ENCODE data around the gene KIF1A. TPM values are rescaled to one million over a fixed set of nuclear protein-coding genes. Genes with fewer than 3 reads are reported as not detected.
"Not testable (repeated sequence)": the region's sequence is repeated elsewhere in the genome, so short reads cannot be mapped to it uniquely, and the experiment has no call there.

The KIF1A gene
- total RNA-seq, 1 donor from 2014 or later = 146 TPM

- FAIRE-seq (no peak), DNase-seq (ENCODE audit: low spot score in 2 of 2) (no peak)
Measured at GRCh38 chr2:240789051-240789453, 31.0 kb downstream of the KIF1A start.

DNA sequence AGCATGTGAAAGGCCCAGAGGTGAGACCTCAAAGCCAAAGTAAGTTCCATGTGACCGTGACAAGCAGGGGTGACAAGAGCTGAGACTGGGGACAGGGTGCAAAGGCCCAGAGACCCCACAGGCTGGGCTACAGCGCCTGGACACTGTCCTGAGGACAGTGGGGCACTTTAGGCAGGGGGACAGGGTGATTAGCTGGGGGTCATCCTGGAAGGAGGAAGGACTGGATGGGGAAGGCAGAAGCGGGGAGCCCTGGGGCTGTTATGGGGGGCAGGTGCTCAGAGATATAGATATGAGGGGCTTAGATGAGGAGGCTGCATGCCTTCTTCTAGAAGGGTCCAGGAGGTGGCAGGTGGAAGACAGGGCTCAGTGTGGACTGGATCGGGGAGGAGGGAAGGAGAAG is 31.5 kb downstream of the KIF1A start:
- FAIRE-seq (no peak), DNase-seq (ENCODE audit: low spot score in 2 of 2) (no peak)

DNA sequence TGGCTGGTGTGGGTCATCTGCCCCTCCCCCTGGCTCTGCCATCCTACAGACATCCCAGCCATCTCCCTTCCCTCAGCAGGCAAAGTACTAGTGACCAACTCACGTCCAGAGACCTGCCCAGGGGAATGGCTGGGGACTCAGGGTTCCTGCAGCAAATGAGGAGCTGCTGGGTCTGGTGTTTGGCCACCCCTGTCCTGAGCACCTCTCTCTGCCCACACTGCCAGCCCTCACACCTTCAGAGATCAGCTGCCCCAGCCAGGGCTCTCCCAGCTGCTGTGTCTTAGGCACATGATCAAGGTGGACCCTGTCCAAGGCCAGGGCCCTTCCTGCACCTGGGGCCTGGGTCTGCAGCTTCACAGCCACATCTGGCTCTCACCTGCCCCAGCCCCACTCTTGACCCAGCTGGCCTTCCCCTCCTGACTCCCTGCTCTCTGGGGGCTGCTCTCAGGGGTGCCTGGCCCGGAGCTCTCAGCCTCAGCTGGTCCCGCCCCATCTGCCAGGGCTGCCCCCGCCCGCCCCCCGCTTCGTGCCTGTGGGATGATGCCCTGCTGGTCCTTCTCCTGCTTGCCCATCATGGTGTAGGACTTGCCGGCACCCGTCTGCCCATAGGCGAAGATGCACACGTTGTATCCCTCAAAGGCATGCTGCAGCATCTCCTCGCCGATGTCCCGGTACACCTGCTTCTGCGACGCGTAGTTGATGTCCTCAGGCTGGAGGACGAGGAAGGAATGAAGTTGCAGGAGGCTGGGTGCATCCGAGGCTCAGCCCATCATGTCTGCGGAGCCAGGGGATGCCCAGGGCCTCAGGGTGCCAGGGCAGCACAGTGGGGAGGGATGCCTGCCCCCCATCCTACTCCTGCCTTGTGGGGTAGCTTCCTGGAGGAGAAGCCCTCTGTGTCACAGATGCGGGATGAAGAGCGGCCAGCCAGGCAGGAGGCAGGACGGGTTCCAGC is 32.2 kb downstream of the KIF1A start:
- FAIRE-seq (no peak), DNase-seq (ENCODE audit: low spot score in 2 of 2) (no peak)

DNA sequence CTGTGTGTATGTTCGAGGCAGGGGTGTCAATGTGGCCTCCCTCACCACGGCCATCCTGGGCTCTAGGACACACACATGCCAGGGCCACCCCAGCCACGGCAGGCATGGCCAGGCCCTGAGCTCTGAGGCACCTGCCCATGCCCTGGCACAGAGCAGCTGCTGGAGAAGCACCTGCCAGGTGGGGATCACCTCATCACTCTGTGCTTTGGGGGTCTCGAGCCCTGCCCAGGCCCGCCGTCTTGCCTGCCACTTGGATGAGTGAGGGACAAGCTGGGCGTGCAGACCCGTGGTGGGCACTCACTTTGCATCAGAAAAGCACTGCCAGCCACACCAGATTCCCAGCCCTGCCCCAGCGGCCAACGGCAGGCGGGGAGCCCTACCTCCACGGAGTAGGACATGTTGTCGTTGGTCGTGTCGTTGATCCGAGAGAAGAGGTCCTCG is 33.1 kb downstream of the KIF1A start:
- DNase-seq (ENCODE audit: low spot score in 2 of 2) = no peak
- FAIRE-seq = no peak

DNA sequence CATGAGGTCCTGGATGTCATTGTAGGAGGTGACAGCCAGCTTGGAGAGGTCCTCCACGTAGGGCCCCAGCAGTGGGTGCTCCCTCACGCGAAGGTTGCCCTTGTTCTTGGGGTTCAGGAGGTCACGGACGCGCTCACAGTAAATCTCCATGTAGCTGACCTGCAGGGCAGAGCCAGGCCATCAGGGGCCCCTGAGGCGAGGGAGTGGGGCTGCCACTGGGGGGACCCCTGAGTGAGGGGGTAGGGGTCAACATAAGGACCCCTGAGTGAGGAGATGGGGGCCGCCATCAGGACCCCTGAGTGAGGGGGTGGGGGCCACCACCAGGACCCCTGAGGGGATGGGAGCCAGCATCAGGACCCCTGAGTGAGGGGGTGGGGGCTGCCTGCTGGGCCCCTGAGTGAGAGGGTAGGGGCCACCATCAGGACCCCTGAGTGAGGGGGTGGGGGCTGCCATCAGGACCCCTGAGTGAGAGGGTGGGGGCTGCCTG is 33.6 kb downstream of the KIF1A start:
- FAIRE-seq (no peak), DNase-seq (ENCODE audit: low spot score in 2 of 2) (no peak)

GRCh38 chr2:240785424-240786335 is 34.3 kb downstream of the KIF1A start:
- DNase-seq (ENCODE audit: low spot score in 2 of 2) = no peak
- no peak for FAIRE-seq

DNA sequence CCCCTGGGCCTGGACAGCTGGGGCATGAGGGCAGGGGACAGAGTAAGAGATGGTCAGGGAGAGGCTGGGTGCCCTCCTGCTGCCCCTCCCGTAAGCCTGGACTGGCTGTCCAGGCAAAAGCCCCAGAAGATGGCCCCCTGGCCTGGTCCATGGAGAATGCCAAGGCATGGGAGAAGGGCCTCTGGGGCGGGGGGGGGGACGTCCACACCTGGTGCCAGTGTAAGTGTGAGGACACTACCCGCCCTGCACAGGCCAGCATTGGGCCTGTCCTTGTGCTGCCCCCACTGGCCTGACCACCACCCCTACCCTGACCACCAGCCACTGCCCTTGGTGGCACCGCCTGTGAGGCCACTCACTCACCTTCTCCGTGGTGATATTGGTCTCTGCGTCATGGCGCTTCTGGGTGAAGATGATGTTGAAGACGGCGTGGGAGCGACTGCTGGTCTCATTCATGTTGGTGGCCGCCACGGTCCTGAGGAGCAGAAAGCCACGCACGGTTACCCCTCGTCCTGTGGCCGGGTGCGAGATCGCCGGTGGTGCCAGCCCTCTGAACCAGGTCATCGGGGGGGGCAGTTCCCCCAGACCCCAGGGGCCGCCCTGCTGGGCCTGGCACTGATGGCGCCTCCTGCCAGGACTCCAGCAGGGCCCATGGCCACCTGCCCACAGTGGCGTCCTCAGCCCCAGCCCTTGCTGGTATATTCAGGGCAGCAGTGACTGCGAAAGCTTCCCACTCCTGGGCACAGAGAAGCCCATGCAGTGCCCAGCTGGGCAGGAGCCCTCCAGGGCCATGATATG is 35.2 kb downstream of the KIF1A start:
- DNase-seq (ENCODE audit: low spot score in 2 of 2) (no peak), FAIRE-seq (no peak)

DNA sequence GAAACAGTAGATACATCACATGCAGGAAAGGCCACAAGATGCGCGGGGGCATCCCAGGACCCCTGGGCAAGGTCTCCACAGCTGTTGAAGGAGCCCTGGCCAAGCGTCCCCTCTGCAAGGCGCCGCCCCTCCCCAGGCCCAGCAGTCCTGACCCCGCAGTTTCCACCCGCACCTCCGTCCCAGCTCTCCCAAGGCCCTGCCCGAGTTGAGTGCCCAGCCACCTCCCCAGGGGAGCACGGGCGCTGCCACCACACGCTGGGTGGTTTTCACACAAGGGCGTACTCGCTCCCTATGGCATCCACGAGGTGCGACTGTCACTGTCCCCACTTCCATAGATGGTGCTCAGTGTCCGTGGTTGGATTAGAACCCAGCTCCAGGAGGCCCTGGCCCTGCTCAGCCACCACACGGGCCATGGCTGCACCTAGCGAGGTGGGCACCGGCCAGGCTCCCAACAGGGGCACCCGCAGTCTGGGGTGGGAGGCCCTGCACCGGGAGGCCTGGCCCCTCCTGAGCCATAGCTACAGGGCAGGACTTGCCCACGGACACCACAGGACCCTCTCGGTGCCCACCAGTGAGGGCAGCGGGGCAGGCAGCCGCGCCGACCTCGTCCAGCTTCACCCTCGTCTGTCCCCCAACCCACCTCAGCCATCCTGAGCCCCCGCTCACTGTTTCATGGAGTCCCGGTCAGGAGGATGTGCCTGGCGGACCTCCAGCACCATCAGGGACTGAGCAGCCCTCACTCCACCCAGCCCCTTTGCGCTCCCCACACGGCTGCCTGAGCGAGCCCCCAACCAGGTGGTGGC is 36.0 kb downstream of the KIF1A start:
- no peak for FAIRE-seq

DNA sequence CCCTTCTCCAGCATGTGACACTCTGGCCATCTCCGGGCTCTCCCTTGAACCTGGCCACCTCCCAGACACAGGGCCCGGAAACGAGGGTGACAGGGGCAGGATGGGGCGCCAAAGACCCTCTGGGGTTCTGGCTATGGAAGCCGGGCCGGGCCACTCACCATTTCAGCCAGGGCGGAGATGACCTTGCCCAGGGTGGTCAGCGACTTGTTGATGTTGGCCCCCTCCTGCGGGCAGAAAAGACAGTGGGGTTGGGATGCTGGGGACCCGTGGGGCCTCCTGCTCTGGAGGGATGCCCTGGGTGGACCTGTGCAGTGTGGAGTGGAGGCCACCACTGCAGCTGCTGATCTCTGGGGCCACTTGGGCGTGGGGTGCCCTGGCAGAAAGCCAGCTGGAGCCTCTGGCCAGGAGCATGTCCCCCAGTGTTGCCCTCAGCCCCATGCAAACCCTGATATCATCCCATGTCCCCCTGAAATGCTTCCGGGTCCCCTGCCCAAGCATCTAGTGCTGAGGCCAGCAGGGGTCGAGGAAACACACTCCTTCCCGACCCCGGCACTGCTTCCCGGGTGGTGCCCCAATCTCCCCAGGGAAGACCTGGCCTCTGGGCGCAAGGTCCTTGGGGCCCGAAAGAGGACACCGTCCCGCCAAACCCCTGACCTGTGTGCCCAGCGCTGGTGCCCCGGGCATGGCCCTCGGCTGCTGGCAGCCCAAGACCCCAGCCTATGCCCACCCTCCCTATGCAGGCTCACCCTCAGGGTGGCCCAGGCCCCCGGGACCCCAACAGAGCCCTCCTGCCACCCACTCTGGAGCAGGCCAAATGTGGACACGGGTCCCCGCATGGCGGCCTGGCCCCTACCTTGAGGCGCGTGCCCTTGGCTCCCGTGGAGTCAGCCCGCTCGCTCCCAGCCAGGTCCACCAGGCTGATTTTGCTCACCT is 36.9 kb downstream of the KIF1A start:
- FAIRE-seq (no peak), DNase-seq (ENCODE audit: low spot score in 2 of 2) (no peak)

More for the DNA sequence above, 36.0 kb downstream of the KIF1A start:
- no peak for DNase-seq (ENCODE audit: low spot score in 2 of 2)

DNA sequence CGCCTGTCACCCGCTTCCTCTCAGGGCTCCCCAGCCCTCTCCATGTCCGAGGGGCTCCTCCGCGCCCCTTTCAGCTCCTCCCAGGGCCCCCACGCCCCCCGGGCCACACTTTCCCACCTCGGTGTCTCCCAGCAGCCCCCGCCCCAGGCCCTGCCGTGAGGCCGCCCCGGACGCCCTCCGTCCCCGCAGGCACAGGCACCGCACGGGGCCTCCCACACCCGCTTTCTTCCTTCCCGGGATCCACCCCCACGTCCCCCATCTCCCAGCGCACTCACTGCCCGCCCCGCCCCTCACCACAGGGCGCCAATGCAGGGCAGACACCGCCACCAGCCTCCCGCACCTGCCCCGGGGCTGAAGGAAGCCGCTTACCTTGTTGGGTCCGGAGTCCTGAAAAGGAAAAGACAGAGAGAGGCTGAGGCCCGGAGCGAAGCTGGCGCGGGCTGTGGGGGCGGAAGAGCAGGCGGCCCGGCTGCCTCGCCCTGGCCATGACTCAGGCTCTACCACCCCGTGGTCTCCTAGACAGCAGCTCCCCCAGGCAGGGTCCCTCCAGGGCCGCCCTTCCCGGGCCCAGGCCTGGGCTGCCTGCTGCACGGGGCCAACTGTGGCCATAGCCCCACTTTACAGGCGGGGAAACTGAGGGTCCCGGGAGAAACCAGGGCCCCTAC is 37.7 kb downstream of the KIF1A start:
- no peak for DNase-seq (ENCODE audit: low spot score in 2 of 2)
- FAIRE-seq = no peak

GRCh38 chr2:240781471-240782220 is 38.4 kb downstream of the KIF1A start:
- no peak for DNase-seq (ENCODE audit: low spot score in 2 of 2)
- FAIRE-seq = no peak

DNA sequence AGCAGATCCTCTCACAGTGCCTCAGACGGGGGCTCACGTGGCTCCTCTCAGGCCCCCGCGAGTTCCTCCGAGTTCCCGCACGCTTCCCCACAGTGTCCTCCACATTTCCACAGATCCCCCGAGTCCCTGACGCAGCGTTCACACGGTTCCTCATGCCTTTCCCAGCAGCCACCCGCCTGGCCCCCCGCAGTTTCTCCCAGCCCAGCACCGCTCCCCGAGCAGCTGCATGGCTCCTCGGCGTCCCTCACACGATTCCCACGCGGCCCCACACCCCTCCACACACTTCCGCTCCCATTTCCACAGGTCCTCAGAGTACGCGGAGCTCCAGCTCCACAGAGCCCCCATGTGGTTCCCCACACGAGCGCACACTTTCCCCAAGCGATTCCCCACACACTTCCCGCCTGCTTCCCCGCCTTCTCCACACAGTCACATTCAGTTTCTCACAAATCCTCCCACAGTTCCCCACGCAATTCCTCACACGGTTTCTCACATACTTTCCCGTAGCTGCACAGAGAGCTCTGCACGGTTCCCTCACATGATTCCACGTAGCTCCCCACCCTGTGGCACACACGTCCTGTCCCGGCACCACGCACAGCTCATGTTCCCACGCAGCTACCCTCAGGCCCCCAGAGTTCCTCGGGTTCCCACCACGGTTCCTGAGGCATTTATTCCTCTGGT is 39.9 kb downstream of the KIF1A start:
- FAIRE-seq = no peak
- no peak for DNase-seq (ENCODE audit: low spot score in 2 of 2)

- DNase-seq (ENCODE audit: low spot score in 2 of 2); FAIRE-seq: not testable (repeated sequence)
Measured at GRCh38 chr2:240779250-240779832, 40.7 kb downstream of the KIF1A start.

- FAIRE-seq (no peak), DNase-seq (ENCODE audit: low spot score in 2 of 2) (no peak)
Measured at GRCh38 chr2:240778426-240778825, 41.6 kb downstream of the KIF1A start.

DNA sequence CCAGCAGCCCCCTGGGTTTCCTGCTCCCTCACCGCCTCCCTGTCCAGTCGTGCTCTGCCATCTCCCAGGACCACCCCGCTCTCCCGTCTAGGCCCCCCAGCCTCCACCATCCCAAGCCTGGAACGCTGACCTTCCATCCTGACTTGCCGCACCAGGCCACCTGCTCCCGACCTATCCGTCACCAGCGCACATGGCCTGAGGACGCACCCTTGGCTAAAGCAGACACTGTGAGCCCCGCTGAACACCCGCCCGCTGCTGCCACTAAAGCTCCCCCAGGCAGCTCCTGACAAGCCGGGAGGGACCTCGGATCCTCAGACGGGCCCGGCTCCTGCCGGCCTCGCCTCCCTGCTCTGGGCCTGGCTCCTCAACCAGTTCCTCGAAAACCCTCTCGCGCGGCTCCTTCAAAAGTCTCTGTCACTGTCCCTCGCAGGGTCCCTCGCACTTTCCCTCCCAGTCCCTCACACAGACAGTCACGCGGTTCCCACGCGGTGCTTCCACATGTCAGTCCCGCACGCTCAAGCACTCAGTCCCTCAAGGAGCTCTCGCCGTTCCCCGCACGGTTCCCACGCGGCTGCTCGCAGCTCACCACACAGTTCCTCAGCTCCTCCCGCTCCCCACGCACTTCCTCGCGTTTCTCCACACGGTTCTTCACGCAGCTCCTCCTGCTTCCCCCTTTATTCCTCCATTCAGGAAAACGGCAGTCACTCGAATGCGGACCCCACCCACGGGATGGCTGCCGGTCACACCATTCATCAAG is 42.4 kb downstream of the KIF1A start:
- no peak for DNase-seq (ENCODE audit: low spot score in 2 of 2)
- no peak for FAIRE-seq

Measured in frontal cortex (tissue), 4 donors.